SK-N-SH (cell line): Measurements from ENCODE around the gene BCL2L15. TPM values are rescaled to one million over a fixed set of nuclear protein-coding genes. Genes with fewer than 3 reads are reported as not detected.

Experiments
- CTCF ChIA-PET: fragments of 300-600, 350-600 bp; formaldehyde crosslinking; extraction: SDS; loops from one replicate; lab custom pipeline; 2021; lab: Yijun Ruan, JAX
- POLR2A ChIA-PET: fragments of 350-600 bp; sonication (Branson Sonifier 250); formaldehyde crosslinking; extraction: SDS; loops from one replicate; lab custom pipeline; 2020; ENCODE audit warnings: antibody characterized with exemption, inconsistent platforms; lab: Yijun Ruan, JAX
- DNase-seq: peaks from one replicate; pipeline ENCODE4 v3.0.0; 2012
- H2AFZ ChIP-seq: fragments of 200-600 bp; sonication (generic); 2 replicates; pipeline ENCODE4 v1.8.1; 2016; ENCODE audit warnings: antibody characterized with exemption, mild to moderate bottlenecking, low read depth
- H3F3A ChIP-seq: fragments of 200-600 bp; sonication (generic); replicated peaks from 2 replicates; pipeline ENCODE3; 2016; ENCODE audit warnings: antibody characterized with exemption, mild to moderate bottlenecking; ENCODE audit not compliant: insufficient read depth
- H3K27ac ChIP-seq, 2 experiments: fragments of 200-500 bp in 1 of 2; fragments of 200-600 bp in 1 of 2; sonication (Bioruptor generic) in 1 of 2; sonication (generic), shearing (Covaris generic) in 1 of 2; 2 replicates each; pipeline versions ENCODE4 v1.5.1 to v1.6.1; 2014 to 2016; ENCODE audit warnings: low read depth in 2 of 2, inconsistent platforms in 1 of 2, low read length in 1 of 2, mild to moderate bottlenecking in 1 of 2, mixed read lengths in 1 of 2
- H3K27me3 ChIP-seq: fragments of 200-600 bp; sonication (generic), shearing (Covaris generic); 2 replicates; pipeline ENCODE4 v1.6.1; 2016; ENCODE audit warnings: mixed run types; ENCODE audit not compliant: insufficient read depth
- H3K36me3 ChIP-seq, 2 experiments: fragments of 200-500 bp in 1 of 2; fragments of 200-600 bp in 1 of 2; sonication (Bioruptor generic) in 1 of 2; sonication (generic) in 1 of 2; replicated peaks in 1 of 2; 2 replicates each; pipeline versions ENCODE3 to v1.5.1; 2014 to 2016; ENCODE audit warnings: low read length in 1 of 2, mild to moderate bottlenecking in 1 of 2; ENCODE audit not compliant: insufficient read depth in 2 of 2, control insufficient read depth in 1 of 2
- H3K4me1 ChIP-seq, 2 experiments: fragments of 200-500 bp in 1 of 2; fragments of 200-600 bp in 1 of 2; sonication (Bioruptor generic) in 1 of 2; sonication (generic), shearing (Covaris generic) in 1 of 2; 2 replicates each; pipeline versions ENCODE4 v1.5.1 to v1.6.1; 2014 to 2016; ENCODE audit warnings: low read depth in 1 of 2, low read length in 1 of 2, mixed run types in 1 of 2; ENCODE audit not compliant: insufficient read depth in 2 of 2, control insufficient read depth in 1 of 2
- H3K4me2 ChIP-seq: fragments of 200-600 bp; sonication (generic), shearing (Covaris generic); 2 replicates; pipeline ENCODE4 v1.6.1; 2017; ENCODE audit warnings: mixed run types
- H3K4me3 ChIP-seq, 2 experiments: fragments of 200-500 bp in 1 of 2; fragments of 200-600 bp in 1 of 2; sonication (Bioruptor generic) in 1 of 2; sonication (generic), shearing (Covaris generic) in 1 of 2; 2 replicates each; pipeline versions ENCODE4 v1.5.1 to v1.8.1; 2014 to 2016; ENCODE audit warnings: low read depth in 2 of 2, inconsistent platforms in 1 of 2, low read length in 1 of 2, mild to moderate bottlenecking in 1 of 2, mixed read lengths in 1 of 2, moderate library complexity in 1 of 2
- H3K79me2 ChIP-seq: fragments of 200-600 bp; sonication (generic); 2 replicates; pipeline ENCODE4 v1.8.1; 2017; ENCODE audit warnings: mild to moderate bottlenecking; ENCODE audit not compliant: insufficient read depth
- H3K9ac ChIP-seq: fragments of 200-600 bp; sonication (generic); 2 replicates; pipeline ENCODE4 v1.6.1; 2017; ENCODE audit warnings: mixed run types
- H3K9me2 ChIP-seq: fragments of 200-600 bp; sonication (generic); 2 replicates; pipeline ENCODE4 v1.6.1; 2017; ENCODE audit warnings: mixed run types
- H3K9me3 ChIP-seq: fragments of 200-600 bp; sonication (generic); 2 replicates; pipeline ENCODE4 v1.6.1; 2017; ENCODE audit warnings: mixed run types, mild to moderate bottlenecking, moderate library complexity
- H4K20me1 ChIP-seq: fragments of 200-600 bp; sonication (generic); 2 replicates; pipeline ENCODE4 v1.6.1; 2017; ENCODE audit warnings: mild to moderate bottlenecking, mixed run types; ENCODE audit not compliant: insufficient read depth
- CTCF ChIP-seq: fragments of 200-600 bp; sonication (generic); IDR thresholded peaks from 2 replicates; pipeline ENCODE4 v1.6.1; 2017; ENCODE audit warnings: antibody characterized with exemption, mild to moderate bottlenecking, moderate library complexity
- EP300 ChIP-seq, 2 experiments: IDR thresholded peaks; 2 replicates each; pipeline versions ENCODE4 v1.4.0 to v1.6.1; 2012; ENCODE audit warnings: borderline replicate concordance in 1 of 2, low read depth in 1 of 2, low read length in 1 of 2
- EZH2phosphoT487 ChIP-seq: fragments of 200-600 bp; sonication (generic); IDR thresholded peaks from 2 replicates; pipeline ENCODE4 v1.6.1; 2017; ENCODE audit warnings: low read depth, mixed run types, mild to moderate bottlenecking, antibody characterized with exemption, moderate library complexity, borderline replicate concordance
- FOSL2 ChIP-seq: IDR thresholded peaks from 2 replicates; pipeline ENCODE4 v1.4.0; 2012; ENCODE audit warnings: low read depth, mild to moderate bottlenecking, moderate library complexity, borderline replicate concordance
- IRF3 ChIP-seq: fragments of 150-350 bp; IDR thresholded peaks from 2 replicates; pipeline ENCODE4 v1.6.1; 2016; ENCODE audit warnings: mild to moderate bottlenecking, low read depth, low read length
- JUND ChIP-seq: IDR thresholded peaks from 2 replicates; pipeline ENCODE4 v1.4.0; 2012
- MAX ChIP-seq: IDR thresholded peaks from 2 replicates; pipeline ENCODE4 v1.4.0; 2012; ENCODE audit warnings: low read depth
- MEF2A ChIP-seq: IDR thresholded peaks from 2 replicates; pipeline ENCODE4 v1.4.0; 2012; ENCODE audit warnings: low read depth, borderline replicate concordance
- NFIC ChIP-seq: IDR thresholded peaks from 2 replicates; pipeline ENCODE4 v1.4.0; 2012; ENCODE audit warnings: borderline replicate concordance
- NRF1 ChIP-seq: IDR thresholded peaks from 2 replicates; pipeline ENCODE4 v1.6.1; 2012; ENCODE audit warnings: low read depth, mild to moderate bottlenecking, low read length
- PBX3 ChIP-seq: IDR thresholded peaks from 2 replicates; pipeline ENCODE4; 2012
- POLR2AphosphoS5 ChIP-seq: IDR thresholded peaks from 2 replicates; pipeline ENCODE4 v1.6.1; 2012; ENCODE audit warnings: low read depth, low read length
- RCOR1 ChIP-seq: fragments of 150-350 bp; IDR thresholded peaks from 2 replicates; pipeline ENCODE4 v1.6.1; 2017; ENCODE audit warnings: antibody characterized with exemption, low read length
- RFX5 ChIP-seq: IDR thresholded peaks from 2 replicates; pipeline ENCODE4 v1.6.1; 2012; ENCODE audit warnings: mild to moderate bottlenecking, improper control_type of control experiment, low read length
- RXRA ChIP-seq: IDR thresholded peaks from 2 replicates; pipeline ENCODE4 v1.4.0; 2012; ENCODE audit warnings: low read depth, mild to moderate bottlenecking, borderline replicate concordance
- TAF1 ChIP-seq: IDR thresholded peaks from 2 replicates; pipeline ENCODE4 v1.6.1; 2012; ENCODE audit warnings: low read depth, mild to moderate bottlenecking, low read length, moderate library complexity, borderline replicate concordance
- TCF12 ChIP-seq: IDR thresholded peaks from 2 replicates; pipeline ENCODE4 v1.4.0; 2012
- YY1 ChIP-seq: IDR thresholded peaks from 2 replicates; pipeline ENCODE4 v1.4.0; 2012; ENCODE audit warnings: low read depth, mild to moderate bottlenecking
- ZBTB33 ChIP-seq: IDR thresholded peaks from 2 replicates; pipeline ENCODE4 v1.4.0; 2012; ENCODE audit warnings: low read depth, borderline replicate concordance
- WGBS: methylation state at CpG from one replicate; pipeline ENCODE4 v1.1.6; 2017; ENCODE audit warnings: low lambda C conversion rate; 5-methylcytosine and 5-hydroxymethylcytosine counted together
- polyA plus RNA-seq, 3 experiments: library from polyadenylated mRNA; depleted of rRNA; stranded (reverse); fragments of >200 nt; gene quantifications; 2 replicates each; pipeline ENCODE4 v1.2.3, GENCODE V29; 2012

The BCL2L15 gene
- polyA plus RNA-seq, 1 of the 3 experiments (the other 2 are of a cell fraction), result 0.02 TPM

GRCh38 chr1:113861641-113862040 lies 25.7 kb downstream of the BCL2L15 start:
- no peaks in the 10 kb centered on the region for H3K36me3 ChIP-seq
- DNase-seq, result no peak
- no peaks in the 10 kb centered on the region for H3K27me3 ChIP-seq
- ChIA-PET POLR2A (no interaction called here), CTCF (no interaction called here)
- WGBS, result 84% methylated on average over 5 of the region's 5 CpGs
- H3K4me1 ChIP-seq, result peaks cover 0 to 26% of the 10 kb centered on the region in 2 experiments; a peak in 2 of 4 replicates
- H3K79me2 ChIP-seq, result no peaks in the 10 kb centered on the region
- no peaks in the 10 kb centered on the region for H3K9me3 ChIP-seq
- H3K27ac ChIP-seq, result peak overlapping the region in 1 of 2 experiments; percentile 88; a peak in 2 of 4 replicates
- no peak overlapping the region for H3K4me3 ChIP-seq
- H3K9ac ChIP-seq, result no peak overlapping the region
- TF ChIP-seq CTCF, result no peak
- TF ChIP-seq NRF1, result no peak
- TF ChIP-seq JUND, result no peak
- no peak for TF ChIP-seq RCOR1
- no peak for TF ChIP-seq TAF1
- TF ChIP-seq RFX5, result no peak
- TF ChIP-seq, all 33 proteins: peak for 0
- Histone ChIP-seq H4K20me1 (no peaks in the 10 kb centered on the region), H3F3A (peaks cover 4% of the 10 kb centered on the region), H3K9me2 (no peaks in the 10 kb centered on the region), H2AFZ (peak overlapping the region; percentile 80), H3K4me2 (peak overlapping the region; percentile 57)

- Histone ChIP-seq H3K9me2 (no peaks in the 10 kb centered on the region), H3K79me2 (no peaks in the 10 kb centered on the region), H3K4me3 (0 out of 4 replicates have a peak overlapping the region, but pooled peaks of 1 of the 2 experiments have one; percentile 10), H3K9me3 (no peaks in the 10 kb centered on the region), H4K20me1 (no peaks in the 10 kb centered on the region), H3F3A (peaks cover 4% of the 10 kb centered on the region), H3K36me3 (no peaks in the 10 kb centered on the region), H3K27me3 (no peaks in the 10 kb centered on the region), H3K4me1 (peaks cover 0 to 29% of the 10 kb centered on the region in 2 experiments; a peak in 2 of 4 replicates), H3K9ac (peak overlapping the region; percentile 53; the same call in 1 of the 2 replicates), H2AFZ (peak overlapping the region; percentile 80), H3K4me2 (peak overlapping the region; percentile 57), H3K27ac (peak overlapping the region; percentile 62 to 88; a peak in 3 of 4 replicates)
- no peak for DNase-seq
- WGBS, result 51% methylated on average over 3 of the region's 3 CpGs
- ChIA-PET POLR2A (no interaction called here), CTCF (interaction anchor here (1.0 to 1.4 kb wide), 3 partner anchors 18 to 421 kb away, joined by 3 read pairs; no protein-coding TSS in a partner anchor)
- TF ChIP-seq MEF2A, result 0 out of 2 replicates have a peak, but pooled peaks have one; percentile 17
- TF ChIP-seq EZH2phosphoT487, result no peak
- peak; percentile 38; the same call in 1 of the 2 replicates for TF ChIP-seq YY1
- TF ChIP-seq MAX, result no peak
- no peak for TF ChIP-seq NRF1
- no peak; a peak in 1 of 4 replicates for TF ChIP-seq EP300 (IDR thresholded peaks at IDR 0.05; ENCODE audit: borderline replicate concordance in 1 of 2, low read depth in 1 of 2, low read length in 1 of 2)
- peak; percentile 29; the same call in 1 of the 2 replicates for TF ChIP-seq PBX3
- no peak for TF ChIP-seq ZBTB33
- 0 out of 2 replicates have a peak, but pooled peaks have one; percentile 29 for TF ChIP-seq RXRA
- TF ChIP-seq IRF3, result no peak
- TF ChIP-seq FOSL2, result peak; percentile 58; the same call in 1 of the 2 replicates
- peak; percentile 79 for TF ChIP-seq JUND
- TF ChIP-seq POLR2AphosphoS5, result peak; percentile 48; the same call in 1 of the 2 replicates
- TF ChIP-seq NFIC, result no peak; the same call in 1 of the 2 replicates
- peak; percentile 59; the same call in 1 of the 2 replicates for TF ChIP-seq TCF12
Measured at GRCh38 chr1:113860891-113861290, 26.5 kb downstream of the BCL2L15 start.
